Hematopoietic multipotent progenitor cell treated with erythropoietin and hydrocortisone succinate and interleukin-3 and kit ligand, for 6 days (in vitro differentiated cells): ENCODE data around the gene GNAT1.
"Not testable (repeated sequence)": the region's sequence is repeated elsewhere in the genome, so short reads cannot be mapped to it uniquely, and the experiment has no call there.

Experiments
- DNase-seq: peaks from one replicate; pipeline ENCODE4 v3.0.0-alpha.2; 2015

GNAT1 gene

DNA sequence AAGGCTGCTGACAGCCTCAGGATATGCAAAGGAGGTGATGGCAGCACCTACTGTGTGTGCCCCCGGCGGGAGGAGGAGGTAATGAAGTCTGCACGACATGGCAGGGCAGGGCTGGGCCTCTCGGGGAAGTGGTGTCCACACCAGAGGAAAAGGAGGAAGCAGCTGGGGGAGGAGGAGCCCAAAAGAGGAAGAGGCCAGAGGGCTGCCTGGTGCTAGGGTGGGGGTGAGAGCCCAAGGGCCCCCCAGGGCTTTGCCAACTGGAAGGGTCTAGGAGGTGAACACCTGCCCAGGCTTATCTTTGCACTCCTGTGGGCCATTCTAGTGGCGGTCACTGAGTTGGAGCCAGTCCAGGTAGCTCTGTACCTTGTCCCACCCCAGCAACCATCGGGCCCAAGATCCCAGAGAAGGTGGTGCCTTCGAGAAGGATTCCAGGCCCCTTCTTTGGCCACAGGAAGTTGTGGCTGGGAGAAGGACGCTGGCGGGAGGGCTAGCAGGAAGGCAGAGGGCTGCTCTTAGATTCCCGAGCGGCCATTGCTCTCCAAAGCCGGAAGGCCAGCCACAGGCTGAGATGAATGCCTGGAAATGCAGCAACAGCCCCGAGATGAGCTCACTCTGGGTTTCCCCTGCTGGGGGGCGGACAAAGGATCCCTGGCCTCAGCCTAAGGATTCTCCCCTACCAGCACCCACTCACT lies 51.6 kb downstream of the GNAT1 start:
- peak; percentile 81 for DNase-seq

DNA sequence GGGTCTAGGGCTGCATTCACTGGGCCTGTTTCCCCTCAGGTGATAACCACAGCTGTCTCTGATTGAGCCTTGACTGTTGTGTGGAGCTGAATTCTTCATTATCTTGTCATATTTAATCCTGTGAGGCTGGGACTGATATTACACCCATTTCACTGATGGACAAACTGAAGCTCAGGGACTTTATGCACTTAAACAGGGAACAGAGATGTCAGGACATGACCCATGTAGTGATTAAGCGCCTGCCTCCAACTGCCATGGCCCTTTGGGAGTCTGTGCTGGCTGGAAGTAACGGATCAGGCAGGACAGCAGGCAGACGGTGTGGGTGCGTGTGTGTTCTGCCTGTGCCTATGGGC lies 52.1 kb downstream of the GNAT1 start:
- no peak for DNase-seq

- not testable (repeated sequence) for DNase-seq
Measured at GRCh38 chr3:50244813-50245212, 53.4 kb downstream of the GNAT1 start.

GRCh38 chr3:50245251-50245745 lies 53.9 kb downstream of the GNAT1 start:
- DNase-seq = no peak

- DNase-seq = peak; percentile 96
Measured at GRCh38 chr3:50245831-50246516, 54.6 kb downstream of the GNAT1 start.

GRCh38 chr3:50246517-50246954 lies 55.1 kb downstream of the GNAT1 start:
- peak; percentile 83 for DNase-seq
